ENCODE measurements around the gene ZNF697.

DNA sequence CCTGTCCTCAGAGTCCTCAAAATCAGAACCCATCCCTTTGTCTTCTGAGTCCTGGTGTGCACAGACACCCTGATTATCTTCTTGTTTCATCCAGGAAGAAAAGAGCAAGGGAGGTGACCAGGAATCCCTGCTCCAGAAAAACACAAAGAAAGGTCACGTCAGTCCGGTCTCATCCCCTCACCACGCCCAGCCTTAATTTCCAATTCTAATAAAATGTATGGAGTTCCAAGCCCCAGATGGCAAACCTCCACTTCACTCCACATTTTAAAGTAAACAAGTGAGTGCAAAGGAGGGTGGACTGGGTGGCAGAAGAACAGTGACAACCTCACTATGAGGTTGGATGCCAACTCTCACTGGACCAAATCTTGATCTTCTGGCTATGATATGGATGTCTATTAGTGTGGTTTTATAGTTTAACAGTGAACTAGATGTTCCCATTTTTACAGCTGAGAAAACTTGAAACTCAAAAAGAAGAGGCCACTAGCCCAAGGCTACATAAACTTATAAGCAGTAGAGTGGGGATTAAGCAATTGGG is 22.0 kb downstream of the ZNF697 start:
- TF ChIP-seq, protein P1, sequence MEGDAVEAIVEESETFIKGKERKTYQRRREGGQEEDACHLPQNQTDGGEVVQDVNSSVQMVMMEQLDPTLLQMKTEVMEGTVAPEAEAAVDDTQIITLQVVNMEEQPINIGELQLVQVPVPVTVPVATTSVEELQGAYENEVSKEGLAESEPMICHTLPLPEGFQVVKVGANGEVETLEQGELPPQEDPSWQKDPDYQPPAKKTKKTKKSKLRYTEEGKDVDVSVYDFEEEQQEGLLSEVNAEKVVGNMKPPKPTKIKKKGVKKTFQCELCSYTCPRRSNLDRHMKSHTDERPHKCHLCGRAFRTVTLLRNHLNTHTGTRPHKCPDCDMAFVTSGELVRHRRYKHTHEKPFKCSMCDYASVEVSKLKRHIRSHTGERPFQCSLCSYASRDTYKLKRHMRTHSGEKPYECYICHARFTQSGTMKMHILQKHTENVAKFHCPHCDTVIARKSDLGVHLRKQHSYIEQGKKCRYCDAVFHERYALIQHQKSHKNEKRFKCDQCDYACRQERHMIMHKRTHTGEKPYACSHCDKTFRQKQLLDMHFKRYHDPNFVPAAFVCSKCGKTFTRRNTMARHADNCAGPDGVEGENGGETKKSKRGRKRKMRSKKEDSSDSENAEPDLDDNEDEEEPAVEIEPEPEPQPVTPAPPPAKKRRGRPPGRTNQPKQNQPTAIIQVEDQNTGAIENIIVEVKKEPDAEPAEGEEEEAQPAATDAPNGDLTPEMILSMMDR (IDR thresholded peaks at IDR 0.05), result no peak
- no peak for TF ChIP-seq POLR2A (IDR thresholded peaks at IDR 0.05)

All from thyroid gland (tissue), 4 donors.